CD4-positive, alpha-beta T cell treated with Interferon gamma for 1 hour (primary cell): ENCODE data around the gene L2HGDH.
"Not testable (repeated sequence)": the region's sequence is repeated elsewhere in the genome, so short reads cannot be mapped to it uniquely, and the experiment has no call there.

Source experiments
- DNase-seq: peaks from one replicate; pipeline ENCODE4 v3.0.0-alpha.2; 2020

The L2HGDH gene

DNA sequence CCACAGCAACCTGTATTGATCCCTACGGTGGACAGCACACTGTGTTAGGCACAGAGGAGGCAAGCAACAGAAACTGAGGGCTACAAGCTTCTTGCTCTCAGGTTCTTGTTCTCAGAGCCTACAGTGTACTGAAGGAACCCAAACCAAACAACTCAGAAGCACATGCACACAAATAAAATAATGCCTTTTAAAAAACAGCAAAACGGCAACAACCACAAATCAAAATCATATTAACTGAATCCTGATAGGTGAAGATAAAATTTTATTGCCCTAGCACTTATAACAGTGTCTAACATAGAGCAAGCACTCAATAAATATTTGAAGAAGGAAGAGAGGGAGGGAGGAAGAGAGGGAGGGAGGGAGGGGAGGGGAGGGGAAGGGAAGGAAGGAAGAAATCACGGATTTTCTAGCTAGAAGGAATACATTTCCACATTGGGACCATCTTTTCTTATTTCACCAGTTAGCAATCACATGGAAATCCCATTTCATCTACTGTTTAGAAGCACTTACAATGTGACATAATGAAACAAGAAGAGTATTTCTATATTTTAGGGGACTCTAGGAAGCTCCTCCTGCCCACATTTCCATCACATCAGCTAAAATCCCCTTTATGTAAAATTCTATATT is 27.3 kb upstream of the L2HGDH start:
- no peak for DNase-seq

DNA sequence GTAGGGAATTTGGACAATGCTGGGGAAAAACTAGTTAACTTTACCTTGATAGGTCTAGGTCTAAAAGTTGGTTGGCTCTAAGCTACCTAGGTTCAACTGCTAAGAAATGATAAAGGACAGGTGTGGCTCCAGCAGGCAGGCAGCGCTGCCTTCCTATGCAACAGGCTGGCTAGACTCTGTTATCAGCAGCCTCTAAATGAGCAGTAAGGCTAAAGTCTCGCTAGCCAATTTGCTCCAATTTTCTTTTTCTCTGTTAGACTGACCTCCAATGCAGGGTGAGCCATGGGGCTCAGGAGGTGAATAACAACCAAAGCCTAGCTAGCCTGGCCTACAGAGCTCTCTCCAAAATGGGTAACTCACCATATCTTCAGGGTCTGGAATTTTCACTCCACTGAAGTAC is 26.6 kb upstream of the L2HGDH start:
- DNase-seq, result no peak

DNA sequence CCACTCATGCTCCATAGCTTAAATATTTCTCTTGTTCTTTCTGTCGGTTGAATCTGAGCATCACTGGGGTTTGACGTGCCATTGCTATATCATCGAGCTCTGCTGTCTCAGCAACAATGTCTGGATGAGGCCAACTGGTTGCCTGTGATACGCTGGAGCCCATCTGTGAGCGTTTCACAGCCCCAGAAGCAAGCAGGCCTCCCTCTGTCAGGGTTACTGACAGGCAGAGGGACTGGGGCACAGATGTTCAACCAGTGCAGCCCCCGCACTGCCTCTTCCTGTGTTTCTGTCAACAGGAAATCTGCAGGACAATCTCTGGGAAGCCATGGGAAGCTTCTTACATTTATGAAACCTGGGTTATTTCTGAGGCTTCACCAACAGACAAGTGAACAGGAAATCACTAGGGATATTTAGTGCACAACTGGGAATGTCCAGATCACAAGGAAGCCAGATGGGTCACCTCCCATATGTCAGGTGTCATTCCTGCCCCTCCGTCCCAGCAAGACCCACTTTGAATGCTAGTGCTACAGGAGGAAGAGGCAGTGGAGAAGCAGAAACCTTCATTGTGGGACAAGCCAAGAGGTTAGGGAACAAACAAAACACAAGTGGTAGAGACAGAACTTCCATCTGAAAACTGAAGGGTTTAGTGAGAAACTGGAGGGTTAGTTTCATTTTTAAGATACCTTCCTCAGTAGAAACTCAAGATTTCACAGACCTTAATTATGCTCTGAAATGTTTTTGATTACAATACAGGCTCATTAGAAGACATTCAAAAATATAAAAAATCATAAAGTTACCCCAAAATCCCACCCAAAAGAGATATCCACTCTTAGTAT is 24.2 kb upstream of the L2HGDH start:
- no peak for DNase-seq

DNA sequence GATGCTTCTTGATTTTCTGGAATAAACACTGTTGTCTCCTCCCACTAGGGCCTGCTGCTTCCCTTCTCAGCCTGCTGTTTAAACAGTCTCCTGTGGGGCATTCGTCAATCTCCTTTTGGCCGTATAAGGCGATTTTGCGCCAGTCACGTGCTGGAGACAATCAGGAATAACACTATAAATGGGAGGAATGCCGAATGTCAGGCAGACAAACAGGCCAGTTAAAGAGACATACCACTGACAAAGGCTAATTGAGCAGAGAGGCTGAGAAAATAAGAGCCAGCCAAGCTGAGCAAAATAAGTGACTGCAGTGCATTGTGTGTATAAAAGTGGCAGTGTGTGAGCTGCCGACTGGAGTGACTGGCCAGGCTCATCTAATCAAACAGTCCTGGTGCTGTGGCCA is 23.4 kb upstream of the L2HGDH start:
- DNase-seq, result no peak

DNA sequence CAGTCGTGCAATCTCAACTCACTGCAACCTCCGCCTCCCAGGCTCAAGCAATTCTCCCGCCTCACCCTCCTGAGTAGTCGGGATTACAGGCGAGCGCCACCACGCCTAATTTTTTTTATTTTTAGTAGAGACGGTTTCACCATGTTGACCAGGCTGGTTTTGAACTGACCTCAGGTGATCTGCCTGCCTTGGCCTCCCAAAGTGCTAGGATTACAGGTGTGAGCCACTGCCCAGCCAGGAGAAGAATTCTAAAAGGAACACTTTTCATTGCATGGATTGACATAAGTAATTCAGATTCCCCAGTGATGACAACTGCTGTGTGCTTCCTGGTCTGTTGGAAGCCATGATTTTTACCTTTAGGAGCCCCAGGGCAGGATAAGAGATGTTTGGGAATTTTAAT is 22.2 kb upstream of the L2HGDH start:
- no peak for DNase-seq

DNA sequence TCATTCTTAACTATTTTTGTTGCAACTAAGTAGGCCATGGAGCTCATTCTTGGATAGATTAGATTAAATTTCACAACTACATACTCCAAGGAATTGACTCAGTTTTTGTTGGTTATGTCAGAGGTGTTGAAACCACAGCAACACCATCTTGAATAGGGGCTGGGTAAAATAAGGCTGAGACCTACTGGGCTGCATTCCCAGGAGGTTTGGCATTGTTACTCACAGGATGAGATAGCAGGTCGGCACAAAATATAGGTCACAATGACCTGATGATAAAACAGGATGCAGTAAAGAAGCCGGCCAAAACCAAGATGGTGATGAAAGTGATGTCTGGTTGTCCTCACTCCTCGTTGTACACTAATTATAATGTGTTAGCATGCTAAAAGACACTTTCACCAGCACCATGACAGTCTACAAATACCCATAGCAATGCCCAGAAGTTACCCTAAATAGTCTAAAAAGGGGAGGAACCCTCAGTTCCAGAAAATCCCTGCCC is 21.0 kb upstream of the L2HGDH start:
- no peak for DNase-seq

DNA sequence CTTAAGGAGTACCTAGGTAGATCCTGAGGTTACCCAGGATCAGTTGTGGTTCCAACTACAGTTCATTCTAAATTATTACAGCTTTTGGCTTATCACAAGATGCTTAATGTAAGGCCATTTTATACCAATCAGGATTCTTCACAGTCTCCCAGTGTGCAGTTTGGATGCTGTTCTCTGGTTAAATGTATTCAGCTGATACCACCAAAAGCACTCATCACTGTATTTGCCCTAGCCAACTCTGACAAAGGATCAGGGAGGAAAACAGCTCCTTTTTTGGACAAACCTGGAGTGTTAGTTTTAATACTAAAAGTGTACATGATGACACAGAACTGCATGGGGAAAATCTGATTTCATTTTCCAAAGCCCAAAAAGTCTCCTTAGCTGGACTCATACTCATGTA is 19.6 kb upstream of the L2HGDH start:
- no peak for DNase-seq

DNA sequence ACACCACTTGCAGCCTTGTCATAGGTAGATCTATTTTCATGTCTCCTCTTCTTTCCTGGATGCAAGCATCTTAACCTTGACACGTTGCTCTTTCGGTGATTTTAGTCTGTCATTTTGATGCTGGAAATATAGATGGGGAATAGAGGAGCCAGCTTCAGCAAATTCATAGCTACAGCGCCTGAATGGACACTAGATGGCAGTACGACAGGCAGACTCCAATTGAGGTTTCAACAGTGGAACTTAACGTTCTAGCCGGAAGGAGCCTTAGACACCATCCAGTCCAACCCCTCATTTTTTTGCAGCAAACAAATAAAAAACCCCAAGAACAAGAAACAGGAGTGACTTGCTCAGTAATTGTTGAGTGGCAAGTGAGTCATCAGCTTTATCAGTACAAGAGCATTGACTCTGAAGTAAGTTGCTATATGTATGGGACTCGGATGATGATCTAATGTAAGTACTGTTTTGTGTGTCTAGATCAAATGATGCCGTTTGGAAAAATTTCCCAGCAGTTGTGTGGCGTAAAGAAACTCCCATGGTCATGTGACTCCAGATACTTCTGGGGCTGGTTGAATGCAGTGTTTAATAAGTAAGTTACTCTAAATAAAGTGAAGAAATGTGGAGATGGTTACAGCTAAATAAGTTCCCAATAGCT is 9.1 kb upstream of the L2HGDH start:
- DNase-seq, result peak; percentile 68

DNA sequence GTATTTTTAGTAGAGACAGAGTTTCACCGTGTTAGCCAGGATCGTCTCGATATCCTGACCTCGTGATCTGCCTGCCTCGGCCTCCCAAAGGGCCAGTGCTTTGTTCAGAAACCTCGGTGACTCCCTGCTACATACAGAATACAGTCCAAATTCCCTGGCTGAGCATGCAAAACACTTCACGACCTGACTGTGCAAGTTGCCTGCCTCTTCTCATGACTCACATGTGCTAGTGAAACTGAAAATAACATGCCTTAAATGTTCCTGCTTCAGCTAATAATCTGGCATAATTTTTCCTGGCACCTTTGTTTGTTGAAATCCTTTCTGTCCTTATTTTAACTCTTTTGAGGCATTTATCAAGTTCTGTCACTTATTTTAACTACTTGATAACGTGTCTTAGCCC is 8.3 kb upstream of the L2HGDH start:
- no peak for DNase-seq

DNA sequence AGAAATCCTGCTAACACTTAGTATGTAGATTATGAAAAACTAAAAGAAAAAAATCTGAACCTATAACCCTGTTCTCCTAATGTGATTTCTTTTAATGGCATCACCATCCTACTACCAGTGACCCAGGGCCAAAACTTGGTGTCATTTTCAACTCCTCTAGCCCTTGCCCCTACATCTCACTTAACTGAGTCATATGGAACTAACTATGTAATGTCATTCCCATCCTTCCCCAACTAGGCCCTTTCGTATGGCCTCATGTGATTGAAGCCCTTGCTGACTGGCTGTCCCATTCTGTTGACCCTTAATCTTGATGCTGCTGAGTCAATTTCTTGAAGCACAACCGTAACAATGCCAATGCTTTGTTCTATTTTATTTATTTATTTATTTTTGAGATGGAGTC is 7.7 kb upstream of the L2HGDH start:
- DNase-seq, result no peak

DNA sequence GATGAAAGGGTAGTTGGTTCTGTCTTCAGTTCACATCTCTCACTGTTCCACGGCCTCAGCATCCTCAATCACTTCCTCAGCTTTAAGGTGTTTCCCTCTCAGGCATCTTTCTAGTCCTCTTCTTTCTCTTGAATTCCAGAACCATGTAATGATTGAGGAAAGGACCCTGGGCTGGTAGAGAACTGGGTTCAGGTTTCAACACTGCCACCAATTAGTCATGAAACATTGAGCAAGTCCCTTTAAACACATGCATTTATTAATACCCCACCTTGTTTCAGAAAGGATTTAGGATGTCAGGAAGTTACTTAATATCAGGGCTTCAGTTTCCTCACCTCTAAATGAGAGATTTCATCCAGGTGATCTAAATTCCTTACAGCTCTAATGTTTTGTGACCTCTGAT is 7.3 kb upstream of the L2HGDH start:
- no peak for DNase-seq

DNA sequence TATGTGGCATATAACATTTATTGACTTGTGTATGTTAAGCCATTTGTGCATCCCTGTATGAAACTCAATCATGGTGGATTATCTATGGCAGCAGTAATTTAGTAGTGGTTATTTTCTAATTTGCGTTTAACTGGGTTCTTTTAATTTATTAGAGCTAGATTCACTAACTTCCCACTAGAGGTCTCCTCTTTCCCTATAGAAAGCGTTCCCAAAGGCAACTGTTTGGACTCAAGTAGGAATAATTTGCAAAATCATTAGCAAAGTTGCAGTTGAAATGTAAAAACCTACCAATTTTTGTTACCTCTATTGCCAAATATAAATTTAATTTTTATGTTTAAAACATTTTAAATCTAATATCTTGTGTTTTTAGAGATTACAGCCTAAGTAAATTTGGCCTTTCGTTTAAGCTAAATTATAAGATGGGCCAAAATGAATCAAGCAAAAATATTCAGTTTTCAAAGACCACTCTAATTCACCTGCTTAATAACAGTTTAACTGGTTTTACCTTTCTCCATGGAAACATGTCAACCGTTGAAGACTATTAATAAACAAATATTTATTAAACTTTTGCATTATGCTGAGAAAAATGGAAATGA is 6.1 kb upstream of the L2HGDH start:
- DNase-seq, result no peak

DNA sequence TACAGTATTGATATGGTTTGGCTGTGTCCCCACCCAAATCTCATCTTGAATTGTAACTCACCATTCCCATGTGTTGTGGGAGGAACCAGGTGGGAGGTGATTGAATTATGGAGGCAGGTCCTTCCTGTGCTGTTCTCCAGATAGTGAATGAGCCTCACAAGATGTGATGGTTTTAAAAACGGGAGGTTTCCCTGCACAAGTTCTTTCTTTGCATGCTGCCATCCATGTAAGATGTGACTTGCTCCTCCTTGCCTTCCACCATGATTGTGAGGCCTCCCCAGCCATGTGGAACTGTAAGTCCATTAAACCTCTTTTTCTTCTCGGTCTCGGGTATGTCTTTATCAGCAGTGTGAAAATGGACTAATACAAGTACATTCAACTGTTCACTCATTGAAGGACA is 2.1 kb upstream of the L2HGDH start:
- not testable (repeated sequence) for DNase-seq

DNA sequence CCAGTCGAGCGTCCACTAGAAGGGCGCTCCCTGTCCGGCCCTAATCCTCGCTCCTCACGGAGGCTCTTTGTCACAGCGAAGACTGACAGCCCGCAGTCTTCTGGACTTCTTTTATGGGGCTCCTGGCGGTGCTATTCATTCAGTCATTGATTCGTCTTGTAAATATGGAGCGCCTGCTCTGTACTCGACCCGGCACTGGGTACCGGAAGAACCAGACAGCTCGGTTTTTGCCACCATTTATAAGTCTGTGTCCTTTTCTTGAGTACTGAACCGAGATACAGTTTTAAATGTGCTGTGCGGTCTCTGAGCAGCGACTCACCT is 665 bp upstream of the L2HGDH start:
- no peak for DNase-seq

DNA sequence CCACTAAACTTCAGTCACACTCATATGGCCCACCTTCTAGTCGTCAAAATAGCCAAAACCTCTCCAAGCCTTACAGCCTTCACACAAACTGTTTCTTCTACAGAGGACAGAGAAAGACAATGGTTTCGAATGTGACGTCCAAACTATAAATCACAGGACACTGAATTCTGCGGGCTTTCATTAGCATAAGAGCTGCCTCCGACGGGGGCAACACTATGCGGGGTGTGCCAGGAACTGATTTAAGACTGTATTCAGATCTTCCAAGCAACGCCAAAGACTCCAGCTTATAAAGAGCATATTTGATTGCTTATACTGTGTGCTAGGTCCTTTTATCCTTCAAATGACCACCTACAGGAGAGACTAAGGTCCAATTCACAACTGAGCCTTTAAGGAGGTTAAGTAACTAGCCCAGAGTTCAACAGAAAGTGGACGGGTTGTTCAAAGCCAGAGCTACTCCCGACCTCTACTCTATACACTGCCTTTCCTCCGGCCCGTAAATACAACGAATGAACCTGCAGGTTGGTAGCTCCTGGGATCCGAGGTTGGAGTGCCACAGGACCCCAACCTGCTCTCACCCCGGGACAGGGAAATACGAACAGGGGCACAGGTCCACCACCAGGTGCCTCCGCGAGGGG is 575 bp downstream of the L2HGDH start:
- DNase-seq, result no peak

DNA sequence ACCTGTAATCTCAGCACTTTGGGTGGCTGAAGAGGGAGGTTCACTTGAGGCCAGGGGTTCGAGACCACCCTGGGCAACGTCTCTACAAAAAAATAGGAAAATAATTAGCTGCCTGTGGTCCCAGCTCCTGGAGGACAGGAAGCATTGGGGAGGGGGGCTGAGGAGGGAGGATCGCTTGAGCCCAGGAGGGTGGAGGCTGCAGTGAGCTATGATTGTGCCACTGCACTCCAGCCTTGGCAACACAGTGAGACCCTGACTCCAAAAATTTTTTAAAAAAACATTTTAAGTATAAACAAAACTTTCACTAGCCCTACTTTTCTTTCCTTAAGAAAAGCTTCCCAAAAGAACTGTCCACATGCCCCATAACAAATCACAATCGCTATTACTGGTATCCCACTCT is 1.6 kb downstream of the L2HGDH start:
- DNase-seq, result no peak

DNA sequence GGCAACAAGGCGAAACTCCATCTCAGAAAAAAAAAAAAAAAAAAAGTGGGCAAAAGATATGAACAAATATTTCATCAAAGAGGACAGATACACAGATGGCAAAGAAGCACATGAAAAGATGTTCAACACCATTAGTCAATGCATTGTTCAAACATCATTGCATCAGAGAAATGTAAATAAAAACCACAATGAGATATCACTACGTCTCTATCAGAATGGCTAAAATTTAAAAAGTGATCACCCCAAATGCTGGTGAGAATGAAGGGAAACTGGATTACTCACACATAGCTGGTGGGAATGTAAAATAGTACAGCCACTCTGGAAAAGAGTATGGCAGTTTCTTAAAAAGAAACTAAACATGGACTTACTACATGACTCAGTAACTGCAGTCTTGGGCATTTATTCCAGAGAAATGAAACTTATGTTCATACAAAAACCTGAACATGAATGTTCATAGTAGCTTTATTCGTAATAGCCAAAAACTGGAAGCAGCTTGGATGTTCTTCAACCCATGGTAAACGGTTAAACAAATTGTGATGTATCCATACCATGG is 3.6 kb downstream of the L2HGDH start:
- DNase-seq, result no peak

DNA sequence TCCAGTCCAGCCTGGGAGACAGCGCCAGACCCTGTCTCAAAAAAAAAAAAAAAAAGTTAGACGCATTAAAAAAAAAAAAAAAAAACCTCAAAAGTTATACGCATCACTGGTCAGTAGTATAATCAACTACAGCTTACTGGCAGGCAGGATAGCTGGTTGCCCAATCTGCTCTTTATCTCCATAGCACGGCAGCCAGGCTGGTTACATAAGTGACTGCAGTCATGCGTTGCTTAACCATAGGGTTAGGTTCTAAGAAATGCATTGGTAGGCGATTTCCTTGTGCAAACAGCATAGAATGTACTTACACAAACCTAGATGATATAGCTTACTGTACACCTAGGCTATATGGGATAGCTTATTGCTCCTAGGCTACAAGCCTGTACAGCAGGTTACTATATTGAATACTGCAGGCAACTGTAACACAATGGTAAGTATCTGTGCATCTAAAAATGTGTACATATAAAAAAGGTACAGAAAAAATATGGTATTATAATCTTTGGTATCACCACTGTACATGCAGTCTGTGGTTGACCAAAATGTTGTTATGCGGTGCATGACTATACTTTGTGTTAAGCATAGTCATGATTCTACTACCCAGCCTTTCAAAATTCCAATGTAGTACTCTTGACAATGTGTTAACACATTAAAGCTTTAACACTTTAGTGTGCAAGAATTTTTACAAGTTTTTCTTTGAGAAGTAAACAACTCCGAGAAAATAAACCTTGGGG is 8.1 kb downstream of the L2HGDH start:
- DNase-seq, result peak; percentile 23

DNA sequence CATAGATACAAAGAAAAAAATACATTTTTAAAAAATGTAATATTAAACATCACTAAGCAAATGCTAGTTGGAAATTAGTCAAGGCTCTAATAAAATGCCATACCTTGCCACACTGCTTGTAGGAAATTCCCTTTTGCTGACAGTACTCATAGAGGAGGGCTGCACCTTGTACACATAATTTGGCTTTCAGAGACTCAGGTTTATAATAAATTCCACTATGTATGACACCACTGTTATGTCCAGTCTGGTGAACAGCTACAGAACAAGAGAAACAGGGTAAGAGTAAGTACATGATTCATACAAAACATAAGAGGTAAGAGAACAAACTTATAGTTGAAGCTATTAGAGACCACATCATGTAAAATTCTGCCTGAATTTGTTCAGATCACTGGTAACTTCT is 10.1 kb downstream of the L2HGDH start:
- no peak for DNase-seq

DNA sequence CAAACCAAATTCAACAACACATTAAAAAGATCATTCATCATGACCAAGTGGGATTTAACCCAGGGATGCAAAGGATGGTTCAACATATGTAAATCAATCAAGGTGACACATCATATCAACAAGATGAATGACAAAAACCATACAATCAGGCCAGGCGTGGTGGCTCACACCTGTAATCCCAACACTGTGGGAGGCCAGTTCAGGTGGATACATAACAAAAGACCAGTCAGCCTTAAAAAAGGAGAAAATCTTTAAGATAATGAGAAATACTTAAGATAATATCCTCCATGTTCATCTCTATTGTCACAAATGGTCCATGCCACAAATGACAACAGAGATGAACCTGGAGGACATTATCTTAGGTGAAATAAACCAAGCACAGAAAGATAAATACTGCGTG is 12.4 kb downstream of the L2HGDH start:
- DNase-seq, result no peak

DNA sequence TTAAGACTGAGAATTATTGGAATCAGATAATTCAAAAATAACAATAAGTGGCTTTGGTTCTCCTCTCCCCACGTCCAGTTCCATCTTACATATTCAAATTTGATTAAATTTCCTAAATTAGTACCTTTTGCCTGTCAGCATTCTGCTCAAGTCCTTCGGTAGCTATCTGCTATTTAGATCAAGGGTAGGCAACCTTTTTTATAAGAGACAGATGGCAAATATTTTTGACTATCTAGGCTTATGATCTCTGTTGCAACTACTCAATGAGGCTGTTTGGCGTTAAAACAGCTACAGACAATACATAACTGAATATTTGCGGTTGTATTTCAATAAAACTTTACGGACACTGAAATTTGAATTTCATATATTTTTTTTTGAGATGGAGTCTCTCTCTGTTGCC is 21.7 kb downstream of the L2HGDH start:
- no peak for DNase-seq

DNA sequence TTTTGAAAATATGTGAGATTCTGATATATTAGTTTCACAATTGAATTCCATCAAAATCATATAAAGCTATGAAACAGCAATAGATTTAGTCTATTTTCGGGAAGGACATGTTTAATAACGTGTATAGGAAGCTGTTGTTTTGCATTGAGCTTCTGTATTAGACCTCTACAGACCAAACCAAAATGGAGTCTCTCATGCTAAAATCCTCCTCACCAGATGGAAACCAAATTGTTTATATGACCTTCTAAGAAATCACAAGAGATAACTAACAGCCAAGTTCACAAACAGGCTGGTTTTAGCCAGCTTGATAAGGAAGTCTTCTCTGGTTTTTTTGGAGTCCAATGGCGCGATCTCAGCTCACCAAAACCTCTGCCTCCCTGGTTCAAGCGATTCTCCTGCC is 23.9 kb downstream of the L2HGDH start:
- DNase-seq, result no peak
